HCT116 (cell line): Measurements from ENCODE around the gene SOX15. TPM values are rescaled to one million over a fixed set of nuclear protein-coding genes. Genes with fewer than 3 reads are reported as not detected.
A peak's percentile ranks its signal among the peaks of the same experiment; 100 is the strongest.

ENCODE experiments used
- ATAC-seq: fragments of 200-7000 bp; cut with Tn5 transposase; 2 replicates; pipeline ENCODE4 v1.9.1; 2020; ENCODE audit warnings: mild to moderate bottlenecking, moderate library complexity
- BruUV-seq: library from RNA; stranded (reverse); fragments of 400-500 nt; replicated peaks from 2 replicates; lab custom pipeline; 2021; lab: Mats Ljungman, UMichigan
- CTCF ChIA-PET: fragments of 300-600 bp; sonication (Branson Sonifier 250); formaldehyde crosslinking; loops from one replicate; lab custom pipeline; 2021; ENCODE audit warnings: antibody characterized with exemption; lab: Charles Lee
- POLR2A ChIA-PET: fragments of 300-600, 350-600 bp; sonication (Branson Sonifier 250); formaldehyde crosslinking; loops from one replicate; lab custom pipeline; 2021; ENCODE audit warnings: antibody characterized with exemption; lab: Charles Lee
- RAD21 ChIA-PET, 2 experiments: fragments of 300-600 bp; sonication (Branson Sonifier 250); formaldehyde crosslinking; loops; one replicate each; lab custom pipeline; 2023; ENCODE audit warnings: low total read pairs in 2 of 2; ENCODE audit not compliant: uncharacterized antibody in 2 of 2, unreplicated experiment in 2 of 2, low non-redundant PET in 1 of 2; lab: Charles Lee
- DNase-seq: peaks from one replicate; pipeline ENCODE4 v3.0.0-alpha.2; 2010; ENCODE audit warnings: low read depth, low spot score
- H2AFZ ChIP-seq: fragments of 200-600 bp; shearing (Covaris generic), sonication (generic); 2 replicates; pipeline ENCODE4 v1.6.1; 2017; ENCODE audit warnings: low read depth, mixed run types, mixed read lengths, antibody characterized with exemption, low read length; ENCODE audit not compliant: poor library complexity, severe bottlenecking
- H3K27ac ChIP-seq: 2 replicates; pipeline ENCODE4 v1.5.1; 2012; ENCODE audit warnings: low read depth, low read length
- H3K27me3 ChIP-seq: fragments of 200-600 bp; sonication (generic); 2 replicates; pipeline ENCODE4 v1.6.1; 2016; ENCODE audit warnings: mixed run types, low read length, mixed read lengths; ENCODE audit not compliant: insufficient read depth
- H3K36me3 ChIP-seq, 2 experiments: fragments of 200-500 bp in 1 of 2; fragments of 200-600 bp in 1 of 2; sonication (Bioruptor generic) in 1 of 2; sonication (generic) in 1 of 2; 2 replicates each; pipeline versions ENCODE4 v1.5.1 to v1.6.1; 2014 to 2016; ENCODE audit warnings: low read length in 2 of 2, inconsistent platforms in 1 of 2, mixed read lengths in 1 of 2, mixed run types in 1 of 2; ENCODE audit not compliant: insufficient read depth in 2 of 2, control insufficient read depth in 1 of 2
- H3K4me1 ChIP-seq, 2 experiments: fragments of 200-600 bp in 1 of 2; sonication (generic) in 1 of 2; 2 replicates each; pipeline versions ENCODE4 v1.5.1 to v1.6.1; 2012 to 2017; ENCODE audit warnings: low read length in 2 of 2, inconsistent platforms in 1 of 2, mild to moderate bottlenecking in 1 of 2, mixed read lengths in 1 of 2, mixed run types in 1 of 2, moderate library complexity in 1 of 2; ENCODE audit not compliant: insufficient read depth in 2 of 2, control insufficient read depth in 1 of 2
- H3K4me2 ChIP-seq: fragments of 200-600 bp; sonication (generic); 2 replicates; pipeline ENCODE4 v1.6.1; 2017; ENCODE audit warnings: mixed run types, low read length, mixed read lengths
- H3K4me3 ChIP-seq, 2 experiments: fragments of 200-600 bp in 1 of 2; sonication (generic) in 1 of 2; replicated peaks in 1 of 2; 2 replicates each; pipeline ENCODE4 v1.5.1; 2011 to 2016; ENCODE audit warnings: low read length in 2 of 2, control low read depth in 1 of 2, low read depth in 1 of 2, mild to moderate bottlenecking in 1 of 2, mixed read lengths in 1 of 2, mixed run types in 1 of 2
- H3K79me2 ChIP-seq: fragments of 200-600 bp; sonication (generic); 2 replicates; pipeline ENCODE4 v1.6.1; 2017; ENCODE audit warnings: mild to moderate bottlenecking, mixed run types, low read length, moderate library complexity, mixed read lengths; ENCODE audit not compliant: insufficient read depth
- H3K9ac ChIP-seq: fragments of 200-600 bp; sonication (generic); 2 replicates; pipeline ENCODE4 v1.6.1; 2016; ENCODE audit warnings: low read length, mixed read lengths
- H3K9me2 ChIP-seq: fragments of 200-600 bp; sonication (generic), shearing (Covaris generic); 2 replicates; pipeline ENCODE4 v1.6.1; 2017; ENCODE audit warnings: mixed run types, mild to moderate bottlenecking, moderate library complexity; ENCODE audit not compliant: insufficient read depth
- H3K9me3 ChIP-seq, 2 experiments: fragments of 200-500 bp in 1 of 2; fragments of 200-600 bp in 1 of 2; sonication (Bioruptor generic) in 1 of 2; sonication (generic) in 1 of 2; 2 replicates each; pipeline ENCODE4 v1.6.1; 2014 to 2017; ENCODE audit warnings: low read length in 2 of 2, mixed read lengths in 2 of 2, inconsistent platforms in 1 of 2, low read depth in 1 of 2, mild to moderate bottlenecking in 1 of 2, mixed run types in 1 of 2, moderate library complexity in 1 of 2; ENCODE audit not compliant: control insufficient read depth in 1 of 2, insufficient read depth in 1 of 2
- H4K20me1 ChIP-seq: fragments of 200-600 bp; sonication (generic), shearing (Covaris generic); 2 replicates; pipeline ENCODE4 v1.6.1; 2017; ENCODE audit warnings: mixed run types, mild to moderate bottlenecking, moderate library complexity; ENCODE audit not compliant: insufficient read depth
- EGR1 ChIP-seq: IDR thresholded peaks from 2 replicates; pipeline ENCODE4 v1.6.1; 2012; ENCODE audit warnings: low read depth
- ELF1 ChIP-seq: IDR thresholded peaks from 2 replicates; pipeline ENCODE4 v1.6.1; 2012; ENCODE audit warnings: low read depth, borderline replicate concordance
- JUND ChIP-seq: IDR thresholded peaks from 2 replicates; pipeline ENCODE4 v1.6.1; 2012
- RAD21 ChIP-seq: IDR thresholded peaks from 2 replicates; pipeline ENCODE4 v1.6.1; 2012; ENCODE audit warnings: low read depth, mild to moderate bottlenecking
- SP1 ChIP-seq: IDR thresholded peaks from 2 replicates; pipeline ENCODE4 v1.6.1; 2012; ENCODE audit warnings: low read depth
- TCF7L2 ChIP-seq: IDR thresholded peaks from 2 replicates; pipeline ENCODE4 v1.7.0; 2011; ENCODE audit warnings: borderline replicate concordance, inconsistent platforms; ENCODE audit not compliant: insufficient read depth, insufficient read length; ENCODE audit errors: extremely low read depth
- intact Hi-C: fragments of 100-400 bp; cut with micrococcal nuclease; formaldehyde crosslinking; loops from 2 replicates; pipeline ENCODE4 v1.10.0; 2022
- total RNA-seq: library from RNA; stranded (reverse); gene quantifications from one replicate; pipeline ENCODE4 v1.2.1, GENCODE V29; 2021; ENCODE audit not compliant: unreplicated experiment
- TF ChIP-seq, protein P1 (sequence below), 3 experiments: fragments of 200-600 bp in 1 of 3; sonication (generic) in 1 of 3; IDR thresholded peaks in 2 of 3; conservative IDR thresholded peaks in 1 of 3; 2 replicates each; pipeline ENCODE4 v1.5.1; 2012 to 2017; ENCODE audit warnings: low read depth in 2 of 3, low read length in 2 of 3, antibody characterized with exemption in 1 of 3, borderline replicate concordance in 1 of 3, control low read depth in 1 of 3, mild to moderate bottlenecking in 1 of 3, mixed read lengths in 1 of 3, mixed run types in 1 of 3, moderate library complexity in 1 of 3; ENCODE audit not compliant: insufficient read depth in 1 of 3

SOX15 gene
- total RNA-seq, 1 experiment from 2014 or later = 0.69 TPM

DNA sequence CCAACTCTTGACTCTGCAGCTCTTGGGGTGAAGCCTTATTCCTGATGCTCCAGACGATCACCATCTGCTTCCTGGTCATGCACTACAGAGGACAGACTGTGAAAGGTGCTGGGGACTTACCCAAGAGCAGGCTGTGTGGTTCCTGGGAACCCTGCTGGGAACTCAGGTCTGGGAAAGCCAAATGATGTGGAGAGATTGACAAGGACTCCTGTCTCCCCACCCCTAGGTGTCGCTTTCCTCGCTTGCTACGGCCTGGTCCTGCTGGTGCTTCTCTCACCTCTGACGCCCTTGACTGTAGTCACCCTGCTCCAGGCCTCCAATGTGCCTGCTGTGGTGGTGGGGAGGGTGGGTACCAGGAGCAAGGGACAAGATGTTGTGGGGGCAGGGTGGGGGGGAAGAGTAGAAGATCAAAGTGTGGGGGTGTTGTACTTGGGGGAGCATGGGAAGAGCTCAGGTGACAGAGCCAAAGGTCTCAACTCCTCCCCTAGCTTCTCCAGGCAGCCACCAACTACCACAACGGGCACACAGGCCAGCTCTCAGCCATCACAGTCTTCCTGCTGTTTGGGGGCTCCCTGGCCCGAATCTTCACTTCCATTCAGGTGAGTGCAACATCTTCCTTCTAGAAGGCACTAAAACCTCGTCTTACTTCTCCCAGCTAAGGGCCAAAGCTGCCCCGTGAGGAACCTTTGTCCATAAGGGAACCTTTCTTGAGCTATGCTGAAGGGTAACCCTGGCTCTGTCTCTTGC is 3.0 kb downstream of the SOX15 start:
- peak; percentile 58 for DNase-seq

More for the DNA sequence above, 3.0 kb downstream of the SOX15 start:
- BruUV-seq = no TSS peak
- RAD21 ChIA-PET = interaction anchor here in 1 of 2 experiments (0.9 kb wide), 1 partner anchor 45 kb away, joined by 3 read pairs; no protein-coding TSS in a partner anchor
- H3K4me3 ChIP-seq = no peak overlapping the region
- no peak overlapping the region for H2AFZ ChIP-seq
- no peaks in the 10 kb centered on the region for H4K20me1 ChIP-seq
- no peaks in the 10 kb centered on the region for H3K9me2 ChIP-seq
- H3K9me3 ChIP-seq = no peaks in the 10 kb centered on the region
- CTCF ChIA-PET = interaction anchor here (0.6 to 4.9 kb wide), 4 partner anchors 13 to 101 kb away, joined by 3 to 39 read pairs (median 4); partner anchors contain the start of genes TP53 and WRAP53
- no peak overlapping the region for H3K9ac ChIP-seq
- ATAC-seq = peak; percentile 53
- H3K36me3 ChIP-seq = peaks cover 9 to 40% of the 10 kb centered on the region in 2 experiments; a peak in 3 of 4 replicates
- no peaks in the 10 kb centered on the region for H3K27me3 ChIP-seq
- 0 out of 2 replicates have a peak overlapping the region, but pooled peaks have one; percentile 1 for H3K4me2 ChIP-seq
- peaks cover 44% of the 10 kb centered on the region for H3K79me2 ChIP-seq
- TF ChIP-seq SP1 (no peak), ELF1 (no peak), EGR1 (no peak), JUND (no peak), RAD21 (peak; percentile 64), TCF7L2 (peak; percentile 17)
- TF ChIP-seq, protein P1, sequence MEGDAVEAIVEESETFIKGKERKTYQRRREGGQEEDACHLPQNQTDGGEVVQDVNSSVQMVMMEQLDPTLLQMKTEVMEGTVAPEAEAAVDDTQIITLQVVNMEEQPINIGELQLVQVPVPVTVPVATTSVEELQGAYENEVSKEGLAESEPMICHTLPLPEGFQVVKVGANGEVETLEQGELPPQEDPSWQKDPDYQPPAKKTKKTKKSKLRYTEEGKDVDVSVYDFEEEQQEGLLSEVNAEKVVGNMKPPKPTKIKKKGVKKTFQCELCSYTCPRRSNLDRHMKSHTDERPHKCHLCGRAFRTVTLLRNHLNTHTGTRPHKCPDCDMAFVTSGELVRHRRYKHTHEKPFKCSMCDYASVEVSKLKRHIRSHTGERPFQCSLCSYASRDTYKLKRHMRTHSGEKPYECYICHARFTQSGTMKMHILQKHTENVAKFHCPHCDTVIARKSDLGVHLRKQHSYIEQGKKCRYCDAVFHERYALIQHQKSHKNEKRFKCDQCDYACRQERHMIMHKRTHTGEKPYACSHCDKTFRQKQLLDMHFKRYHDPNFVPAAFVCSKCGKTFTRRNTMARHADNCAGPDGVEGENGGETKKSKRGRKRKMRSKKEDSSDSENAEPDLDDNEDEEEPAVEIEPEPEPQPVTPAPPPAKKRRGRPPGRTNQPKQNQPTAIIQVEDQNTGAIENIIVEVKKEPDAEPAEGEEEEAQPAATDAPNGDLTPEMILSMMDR (IDR thresholded peaks at IDR 0.05 in 2 of 3, conservative IDR thresholded peaks at IDR 0.05 in 1 of 3; ENCODE audit: borderline replicate concordance in 1 of 3, insufficient read depth in 1 of 3, low read depth in 2 of 3, low read length in 2 of 3) = peak in 2 of 3 experiments; percentile 68 to 78; a peak in 5 of 6 replicates
- peaks cover 11 to 43% of the 10 kb centered on the region in 2 experiments for H3K4me1 ChIP-seq
- POLR2A ChIA-PET = interaction anchor here (0.8 kb wide), 1 partner anchor 100 kb away, joined by 3 read pairs; the partner anchor contains the start of gene TP53
- intact Hi-C loops = no loop called here
- H3K27ac ChIP-seq = peak overlapping the region; percentile 53
